T-helper 1 cell (primary cell): ENCODE results near the gene POLA1.

Source experiments
- DNase-seq, 5 donors: peaks; one replicate each; pipeline ENCODE4 v3.0.0-alpha.2; 2012 to 2020

Gene POLA1

GRCh38 chrX:24987731-24988130 lies 294.0 kb downstream of the POLA1 start:
- DNase-seq, result no peak

GRCh38 chrX:24988314-24988713 lies 294.6 kb downstream of the POLA1 start:
- no peak for DNase-seq

- DNase-seq, result no peak
These were observed 296.8 kb downstream of the POLA1 start for GRCh38 chrX:24990535-24990934.

- no peak for DNase-seq
These were observed 300.2 kb downstream of the POLA1 start for GRCh38 chrX:24993879-24994278.

- DNase-seq, result no peak
These were observed 302.5 kb downstream of the POLA1 start for GRCh38 chrX:24996096-24996709.

GRCh38 chrX:24999511-24999910 lies 305.8 kb downstream of the POLA1 start:
- no peak for DNase-seq

GRCh38 chrX:25001808-25002660 lies 308.3 kb downstream of the POLA1 start:
- DNase-seq, result no peak

GRCh38 chrX:25002661-25003020 lies 308.9 kb downstream of the POLA1 start:
- DNase-seq, result no peak

- no peak for DNase-seq
These were observed 309.5 kb downstream of the POLA1 start for GRCh38 chrX:25003066-25003849.

GRCh38 chrX:25004040-25004439 lies 310.3 kb downstream of the POLA1 start:
- DNase-seq, result no peak

- DNase-seq, result no peak
These were observed 310.8 kb downstream of the POLA1 start for GRCh38 chrX:25004485-25005032.

GRCh38 chrX:25005034-25005381 lies 311.3 kb downstream of the POLA1 start:
- DNase-seq, result no peak

- no peak for DNase-seq
These were observed 311.9 kb downstream of the POLA1 start for GRCh38 chrX:25005382-25006185.

- no peak for DNase-seq
These were observed 312.9 kb downstream of the POLA1 start for GRCh38 chrX:25006586-25007058.

- no peak for DNase-seq
These were observed 313.6 kb downstream of the POLA1 start for GRCh38 chrX:25007059-25008053.

- DNase-seq, result no peak
These were observed 315.7 kb downstream of the POLA1 start for GRCh38 chrX:25009407-25009806.

- DNase-seq, result no peak
These were observed 317.3 kb downstream of the POLA1 start for GRCh38 chrX:25010784-25011588.

GRCh38 chrX:25011589-25012432 lies 318.1 kb downstream of the POLA1 start:
- no peak for DNase-seq

- no peak for DNase-seq
These were observed 318.7 kb downstream of the POLA1 start for GRCh38 chrX:25012433-25012735.
